HG03565 (cell line): ENCODE results near the gene DNASE2B.

ENCODE experiments used
- ATAC-seq: cut with Tn5 transposase; IDR thresholded peaks from one replicate; pipeline ENCODE4 v1.9.1; 2021; ENCODE audit warnings: mild to moderate bottlenecking, moderate library complexity; ENCODE audit not compliant: unreplicated experiment

The DNASE2B gene, protein sequence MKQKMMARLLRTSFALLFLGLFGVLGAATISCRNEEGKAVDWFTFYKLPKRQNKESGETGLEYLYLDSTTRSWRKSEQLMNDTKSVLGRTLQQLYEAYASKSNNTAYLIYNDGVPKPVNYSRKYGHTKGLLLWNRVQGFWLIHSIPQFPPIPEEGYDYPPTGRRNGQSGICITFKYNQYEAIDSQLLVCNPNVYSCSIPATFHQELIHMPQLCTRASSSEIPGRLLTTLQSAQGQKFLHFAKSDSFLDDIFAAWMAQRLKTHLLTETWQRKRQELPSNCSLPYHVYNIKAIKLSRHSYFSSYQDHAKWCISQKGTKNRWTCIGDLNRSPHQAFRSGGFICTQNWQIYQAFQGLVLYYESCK

DNA sequence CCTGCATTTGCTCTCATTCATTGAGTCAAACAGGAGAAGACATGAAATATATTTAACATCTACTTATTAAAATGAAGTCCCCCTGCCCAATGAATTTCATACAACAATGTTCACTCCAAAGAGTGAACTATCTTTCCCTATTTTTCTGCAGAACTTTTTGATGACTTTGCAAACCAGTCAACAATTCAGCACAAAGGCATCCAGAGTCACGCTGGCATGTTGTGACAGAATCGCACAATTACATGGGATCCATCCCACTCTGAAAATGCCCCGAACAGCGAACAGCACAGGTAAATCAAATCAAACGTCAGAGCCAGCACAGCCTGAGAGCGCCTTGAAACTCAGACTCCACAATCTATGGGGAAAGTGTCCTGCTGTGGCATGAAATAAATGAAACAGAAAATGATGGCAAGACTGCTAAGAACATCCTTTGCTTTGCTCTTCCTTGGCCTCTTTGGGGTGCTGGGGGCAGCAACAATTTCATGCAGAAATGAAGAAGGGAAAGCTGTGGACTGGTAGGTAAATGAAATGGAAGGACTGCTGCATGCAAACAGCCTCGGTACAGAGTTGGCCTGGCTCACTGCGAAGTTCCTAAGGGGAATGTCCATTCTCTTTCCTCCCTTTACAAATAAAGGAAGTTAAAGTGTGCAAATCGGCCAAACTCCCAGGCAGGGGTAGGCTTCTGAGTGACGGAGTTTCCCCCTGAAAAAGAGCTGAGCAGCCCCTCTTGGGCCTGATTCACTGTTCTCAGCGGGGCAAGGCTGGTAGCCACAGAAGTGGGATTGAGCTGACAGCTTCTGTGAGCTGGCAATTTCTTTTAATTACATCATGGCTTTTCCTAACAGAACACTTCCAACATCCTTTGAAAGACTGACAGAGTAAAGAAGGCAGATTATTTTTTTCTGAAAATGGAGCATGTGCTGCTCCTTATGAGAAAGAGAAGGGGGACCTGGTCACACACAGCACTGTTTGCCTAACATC lies at the start of gene DNASE2B:
DNASE2B (plus strand) TSS at position 310 of the 981 bp plus-strand sequence; CDS start at position 391, 81 bp downstream.
- no peak for ATAC-seq

DNA sequence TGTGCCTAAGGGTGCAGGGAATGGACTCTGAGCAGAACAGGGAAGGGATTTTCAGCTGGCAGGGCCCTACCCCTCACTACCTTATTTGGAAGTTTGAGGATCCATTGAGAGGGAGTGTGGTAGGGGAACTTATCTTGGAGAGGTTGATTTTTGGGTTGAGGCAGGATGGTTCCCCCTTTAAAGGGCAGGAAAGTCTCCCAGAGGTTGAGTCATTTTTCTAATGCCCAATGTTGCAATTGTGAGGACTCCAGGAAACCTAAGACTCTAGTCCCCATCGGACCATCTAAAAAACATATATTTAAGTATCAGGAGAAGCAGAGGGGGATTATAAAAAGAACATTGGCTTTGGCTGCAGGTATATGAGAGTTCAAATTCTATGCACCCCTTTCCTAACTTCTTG lies 49.5 kb upstream of the DNASE2B start:
- no peak for ATAC-seq

DNA sequence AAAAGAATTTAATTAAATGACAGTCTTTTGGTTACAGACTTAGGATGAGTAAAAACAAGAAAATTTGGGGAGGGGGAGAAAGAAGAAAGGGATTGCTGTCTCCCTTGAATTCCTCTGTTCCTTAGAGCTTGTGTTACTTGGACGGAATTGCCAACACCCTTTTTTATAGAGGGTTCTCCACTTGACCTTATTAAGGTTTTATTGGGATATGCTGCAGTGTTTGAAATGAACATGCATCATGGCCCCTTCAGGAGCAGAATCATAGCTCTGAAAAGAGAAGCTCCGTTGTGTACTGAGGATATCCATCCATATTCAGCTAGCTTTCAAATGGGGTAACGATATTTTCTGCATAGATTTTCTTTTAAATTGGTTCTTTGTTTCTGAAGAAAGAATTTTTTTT lies 48.2 kb upstream of the DNASE2B start:
- ATAC-seq = no peak

DNA sequence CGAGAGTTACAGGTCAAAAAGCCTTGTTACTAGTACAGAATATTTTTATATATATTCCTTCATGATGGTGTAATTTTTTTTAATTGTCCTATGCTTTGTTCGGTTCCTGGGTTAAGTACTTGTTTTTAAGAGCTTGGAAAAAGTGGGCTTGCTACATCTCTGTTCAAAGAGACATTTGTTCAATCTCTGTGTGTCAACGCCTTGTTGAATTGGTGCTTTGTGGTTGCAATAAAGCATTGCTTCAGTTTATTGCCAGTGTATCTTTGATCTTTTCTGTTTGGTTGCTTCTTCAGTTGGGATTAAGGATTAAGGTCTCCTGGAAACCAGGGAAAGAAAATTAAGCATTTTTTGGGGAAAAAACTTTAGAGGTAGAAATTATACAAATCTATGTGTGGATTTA lies 47.7 kb upstream of the DNASE2B start:
- no peak for ATAC-seq

DNA sequence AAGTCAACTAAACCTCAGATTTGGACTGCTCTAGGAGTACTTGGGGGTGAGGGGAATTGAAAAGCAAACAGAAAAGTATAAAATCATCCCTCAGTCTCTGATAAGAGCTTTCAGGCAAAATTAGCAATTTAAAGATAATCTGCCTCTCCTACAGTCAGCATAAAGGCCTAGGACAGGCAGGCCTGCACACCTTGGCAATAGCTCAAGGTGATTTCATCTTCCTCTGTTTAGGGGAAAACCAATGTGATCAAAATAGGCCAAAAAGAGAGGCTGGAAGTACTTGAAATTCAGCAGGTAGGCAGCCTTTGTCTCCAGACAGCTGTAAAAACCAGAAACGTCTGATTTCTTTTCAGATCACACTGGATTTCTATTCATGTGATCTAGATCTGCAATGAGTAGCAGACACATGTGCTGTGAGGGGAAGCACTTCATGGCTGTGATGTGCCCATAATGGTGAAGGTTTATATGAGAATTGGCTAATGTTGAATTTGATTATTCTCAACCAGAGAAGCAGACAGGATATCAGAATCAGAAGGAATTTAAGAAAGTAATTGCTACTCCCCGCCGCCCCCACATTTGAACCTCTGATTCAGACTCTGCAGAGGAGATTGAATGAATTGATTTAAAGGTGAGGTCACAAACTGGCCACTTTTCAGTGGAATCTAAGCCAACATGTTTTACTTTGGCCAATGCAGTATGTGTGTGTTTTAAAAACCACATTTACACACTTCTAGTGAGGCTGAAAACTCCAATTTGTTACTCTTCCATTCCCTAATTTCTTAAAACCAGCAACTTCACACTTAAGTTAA lies 45.8 kb upstream of the DNASE2B start:
- no peak for ATAC-seq

DNA sequence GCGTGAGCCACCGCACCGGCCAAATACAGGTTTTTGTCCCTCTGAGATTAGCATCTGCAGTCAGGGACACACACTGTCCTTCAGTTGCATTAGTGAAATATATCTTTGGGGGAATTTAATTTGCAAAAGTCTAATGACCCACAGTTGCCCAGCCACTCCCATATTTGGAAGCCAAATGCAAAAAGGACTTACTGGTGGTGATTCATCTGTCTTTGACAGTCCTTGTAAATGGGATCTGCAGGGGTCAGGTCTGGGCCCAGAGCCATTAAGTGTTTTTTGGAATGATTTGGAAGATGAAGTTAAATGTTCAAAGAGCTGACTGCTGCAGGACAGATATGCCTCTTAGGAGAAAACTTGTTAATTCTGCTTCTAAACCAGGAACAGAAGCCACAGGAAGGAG lies 44.6 kb upstream of the DNASE2B start:
- no peak for ATAC-seq

DNA sequence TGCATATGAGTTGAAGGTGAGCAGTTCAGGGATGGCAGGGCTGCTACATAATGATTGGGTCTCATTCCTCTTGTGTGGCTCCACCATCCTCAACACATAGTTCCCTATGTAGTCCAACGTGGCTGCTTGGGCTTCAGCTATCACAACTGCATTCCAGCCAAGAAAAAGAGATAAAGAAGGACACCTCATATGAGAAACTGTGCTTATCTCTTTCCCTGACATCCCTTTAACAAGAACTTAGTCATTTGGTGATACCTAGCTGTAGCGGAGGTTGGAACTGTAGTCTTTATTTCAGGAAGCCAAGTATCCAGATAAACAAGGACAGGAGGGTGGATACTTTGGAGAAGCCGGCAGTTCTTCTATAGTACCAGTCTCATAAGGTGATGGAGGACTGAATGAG lies 42.7 kb upstream of the DNASE2B start:
- ATAC-seq = no peak

DNA sequence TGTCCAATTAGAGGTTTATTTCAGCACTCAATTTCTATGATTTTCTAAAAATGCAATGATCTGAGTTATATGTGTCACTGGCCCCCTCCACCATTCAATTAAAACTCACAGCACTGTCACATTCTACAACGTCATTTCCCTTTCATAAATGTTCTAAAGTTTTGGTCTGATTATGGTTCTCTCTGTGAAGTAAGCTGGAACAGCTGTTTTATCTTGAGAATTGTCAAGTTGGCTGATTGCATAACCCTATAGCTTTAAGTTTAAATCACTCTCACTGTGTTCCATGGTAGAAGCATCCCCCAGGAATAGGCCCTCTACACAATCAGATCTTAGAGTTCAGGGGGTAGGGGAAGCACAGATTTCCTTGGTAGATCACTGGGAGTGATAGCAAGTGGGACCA lies 41.4 kb upstream of the DNASE2B start:
- no peak for ATAC-seq

DNA sequence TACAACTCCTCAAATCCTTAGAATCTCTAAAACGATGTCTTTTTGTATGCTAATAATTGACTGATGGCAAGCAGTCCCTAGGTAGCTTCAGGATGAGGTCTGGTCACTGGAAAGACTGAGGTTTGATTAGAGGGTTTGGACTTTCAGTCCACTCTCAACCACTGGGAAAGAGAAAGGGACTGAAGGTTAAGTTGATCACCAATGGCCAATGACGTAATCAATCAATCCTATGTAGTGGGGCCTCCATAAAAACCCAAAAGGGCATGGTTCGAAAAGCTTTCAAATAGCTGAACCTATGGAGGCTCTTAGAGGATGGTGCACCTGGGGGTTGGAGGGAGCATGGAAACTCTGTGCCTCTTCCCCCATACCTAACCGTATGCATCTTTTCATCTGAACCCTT lies 39.6 kb upstream of the DNASE2B start:
- no peak for ATAC-seq

DNA sequence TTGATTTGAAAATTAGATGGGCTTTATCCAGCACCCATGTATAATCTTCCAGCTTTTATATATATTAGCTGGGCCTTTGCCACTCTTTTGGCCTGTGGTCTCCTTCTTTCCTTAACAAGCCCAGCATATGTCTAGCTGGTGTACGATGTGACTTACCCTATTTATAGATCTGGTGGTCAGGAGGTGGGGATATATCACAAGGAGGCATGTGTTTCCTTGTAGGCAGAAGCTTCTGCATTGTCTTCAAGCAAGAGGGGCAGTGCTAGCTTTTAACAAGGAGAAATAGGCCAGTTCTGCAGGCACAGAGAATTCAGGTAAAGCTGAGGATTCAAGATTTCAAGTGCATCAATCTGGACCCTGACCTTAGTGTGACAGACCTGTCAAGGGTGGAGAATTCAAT lies 38.0 kb upstream of the DNASE2B start:
- no peak for ATAC-seq

DNA sequence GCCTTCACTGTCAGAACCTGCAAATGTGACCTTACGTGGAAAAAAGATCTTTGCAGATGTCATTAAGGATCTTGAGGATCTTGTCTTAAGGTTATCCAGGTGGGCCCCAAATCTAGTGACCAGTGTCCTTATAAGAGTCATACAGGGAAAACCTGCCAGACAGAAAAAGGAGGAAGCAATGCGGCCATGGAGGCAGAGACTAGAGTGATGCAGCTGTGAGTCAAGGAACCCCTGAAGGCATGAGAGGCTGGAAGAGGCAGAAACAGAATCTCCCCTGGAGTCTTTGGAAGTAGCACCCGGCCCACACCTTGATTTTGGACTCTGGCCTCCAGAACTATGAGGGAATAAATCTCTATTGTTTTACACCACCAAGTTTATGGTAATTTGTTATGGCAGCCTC lies 36.5 kb upstream of the DNASE2B start:
- ATAC-seq = no peak

DNA sequence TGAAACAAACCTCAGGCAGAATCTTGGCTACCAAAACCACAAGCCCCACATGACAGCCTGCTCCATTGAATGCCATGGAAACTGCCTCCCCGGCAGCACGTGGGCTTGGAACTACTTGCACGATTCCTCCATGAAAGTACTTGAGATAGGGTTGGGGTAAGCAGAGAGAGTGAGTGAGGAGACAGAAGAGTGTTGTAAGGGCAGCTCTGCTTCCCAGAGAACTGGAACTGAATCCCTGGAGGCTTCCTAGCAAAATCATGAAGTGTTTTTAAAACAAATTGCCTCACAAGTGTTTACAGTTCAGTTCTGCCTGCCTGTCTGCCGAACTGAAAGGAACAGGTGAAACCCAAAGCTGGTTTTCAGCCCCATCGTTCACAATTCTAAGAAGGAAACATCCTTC lies 35.3 kb upstream of the DNASE2B start:
- ATAC-seq = no peak

DNA sequence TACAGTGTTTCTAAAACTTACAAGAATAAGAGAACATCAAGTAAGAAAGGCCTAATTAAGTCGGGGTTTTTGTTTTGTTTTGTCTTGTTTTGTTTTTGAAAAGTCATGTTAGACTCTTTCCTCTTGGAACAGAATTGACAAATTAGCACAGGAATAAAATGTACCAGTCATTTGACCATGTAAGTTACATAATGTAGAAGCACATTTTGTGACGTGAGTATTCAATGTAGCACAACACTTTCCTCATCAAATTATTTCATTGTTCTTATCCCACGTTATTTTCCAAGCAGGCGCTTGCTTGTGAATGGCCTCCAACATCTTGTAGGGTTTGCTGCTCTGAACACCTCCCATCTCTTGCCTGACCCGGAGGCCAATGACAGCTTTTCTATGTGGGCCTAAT lies 34.7 kb upstream of the DNASE2B start:
- ATAC-seq = no peak

DNA sequence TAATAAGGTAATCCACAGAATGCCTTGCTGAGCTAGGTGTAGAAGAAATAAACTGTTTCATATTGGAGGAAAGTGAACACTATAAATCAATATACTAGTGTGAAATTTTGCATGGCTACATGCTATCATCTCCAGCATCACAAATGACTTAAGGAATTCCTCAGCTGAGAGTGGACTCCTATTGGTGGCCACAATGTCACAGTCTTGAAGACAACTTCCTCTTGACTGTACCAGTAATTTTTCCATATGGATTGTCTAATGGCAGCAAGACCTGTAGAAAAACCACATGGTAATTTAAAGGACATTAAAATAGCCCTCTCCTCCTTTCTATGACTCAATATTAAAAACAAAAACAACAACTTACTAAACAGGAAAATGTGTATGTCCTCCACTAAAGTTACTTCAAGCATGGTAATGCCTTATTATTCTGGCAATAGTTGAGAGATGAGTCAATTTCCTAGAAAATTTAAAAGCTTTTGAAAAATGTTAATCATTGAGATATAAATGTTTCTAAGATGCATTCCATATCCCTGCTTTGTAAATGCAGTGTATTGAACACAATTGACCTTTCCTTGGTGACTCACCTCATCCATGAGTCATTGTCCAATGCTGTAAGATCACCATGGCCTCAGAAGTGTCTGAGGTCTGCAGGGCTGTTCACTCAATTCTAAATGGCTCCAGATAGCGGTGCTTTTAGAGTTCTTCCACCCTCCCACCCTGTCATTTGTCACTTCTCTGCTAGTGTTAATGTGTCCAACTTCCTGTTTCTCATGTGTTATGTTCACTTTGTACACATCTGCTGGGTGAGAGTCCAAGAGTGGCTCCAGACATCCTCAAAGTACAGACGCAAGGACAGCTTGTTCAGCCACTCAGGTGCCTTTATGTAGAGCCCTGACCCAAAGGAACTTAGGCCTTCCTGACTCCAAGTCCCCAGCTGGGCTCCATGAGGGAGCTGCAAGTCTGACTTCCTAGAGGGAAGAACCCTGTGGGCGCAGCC lies 32.8 kb upstream of the DNASE2B start:
- ATAC-seq = no peak

DNA sequence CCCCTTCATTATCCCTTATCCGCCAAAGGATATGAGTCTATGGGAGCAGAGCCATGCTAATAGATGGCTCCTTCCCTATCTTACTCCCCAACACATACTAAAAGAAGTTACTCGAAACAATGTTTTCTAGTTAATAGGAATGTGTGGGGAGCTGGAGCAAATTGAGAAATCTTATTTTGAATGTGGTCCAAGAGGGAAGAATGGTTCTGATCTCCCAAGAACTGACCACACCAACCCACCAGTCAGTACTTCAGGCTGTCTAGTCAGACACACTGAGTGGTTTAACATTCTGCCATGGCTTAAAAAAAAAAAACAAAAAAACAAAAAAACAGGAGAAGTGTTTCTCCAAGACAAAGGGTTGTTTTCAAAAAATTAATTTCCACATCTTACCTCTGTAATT lies 31.5 kb upstream of the DNASE2B start:
- ATAC-seq = no peak

DNA sequence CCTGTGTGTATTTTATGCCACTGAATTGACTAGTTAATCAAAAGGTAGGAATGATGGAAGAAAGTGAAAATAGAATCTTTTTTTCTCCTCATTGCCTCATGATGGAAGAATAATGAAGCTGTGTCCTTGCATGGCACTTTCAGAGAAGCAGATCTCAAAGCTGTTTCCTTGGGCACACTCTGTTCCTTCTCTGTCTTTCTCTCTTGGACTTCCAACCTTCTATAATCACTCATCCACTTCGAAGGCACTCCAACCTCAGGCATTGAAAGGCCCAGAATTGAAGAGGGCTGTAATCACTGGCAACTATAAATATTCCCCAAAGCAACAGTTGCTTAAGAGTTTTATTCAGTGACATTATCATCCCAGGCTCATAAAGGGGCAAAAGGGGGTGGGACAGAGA lies 31.1 kb upstream of the DNASE2B start:
- ATAC-seq = no peak

DNA sequence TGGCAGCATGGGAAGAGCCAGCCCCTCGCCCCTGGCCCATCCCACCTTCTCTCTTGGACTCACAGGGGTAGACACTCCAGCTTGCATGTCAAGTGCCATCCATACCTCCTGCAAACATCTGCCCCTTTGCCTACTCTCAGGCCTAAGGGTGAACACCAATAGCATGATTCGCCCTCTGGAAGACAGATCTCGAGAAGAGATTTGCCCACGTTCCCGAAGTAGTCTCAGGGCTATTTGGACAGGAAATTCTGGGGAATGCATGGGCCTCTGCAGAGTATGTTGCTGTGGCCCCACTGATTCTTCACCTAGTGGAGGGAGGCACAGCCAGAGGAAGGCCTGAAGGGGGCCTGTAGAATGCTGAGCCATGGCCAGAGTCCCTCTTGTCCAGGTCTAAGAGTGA lies 29.8 kb upstream of the DNASE2B start:
- no peak for ATAC-seq

DNA sequence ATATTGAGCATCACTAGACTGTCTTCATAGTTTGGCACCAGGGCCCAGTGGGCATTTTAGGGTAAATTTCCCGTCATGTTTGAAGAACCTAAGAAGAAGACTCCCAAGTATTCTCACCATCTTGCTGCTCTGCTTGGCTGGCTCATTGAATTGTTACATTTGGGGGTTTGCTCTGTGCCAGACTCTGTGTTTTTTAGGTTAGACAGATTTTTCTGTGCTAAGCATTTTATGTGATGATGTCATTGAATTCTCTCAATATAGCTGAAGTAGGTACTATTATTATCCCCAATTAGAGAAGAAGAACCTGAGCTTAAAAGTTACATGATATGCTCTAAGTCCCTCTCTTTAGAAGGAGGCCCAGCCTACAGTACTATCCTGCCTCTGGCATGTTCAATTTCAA lies 28.0 kb upstream of the DNASE2B start:
- no peak for ATAC-seq

DNA sequence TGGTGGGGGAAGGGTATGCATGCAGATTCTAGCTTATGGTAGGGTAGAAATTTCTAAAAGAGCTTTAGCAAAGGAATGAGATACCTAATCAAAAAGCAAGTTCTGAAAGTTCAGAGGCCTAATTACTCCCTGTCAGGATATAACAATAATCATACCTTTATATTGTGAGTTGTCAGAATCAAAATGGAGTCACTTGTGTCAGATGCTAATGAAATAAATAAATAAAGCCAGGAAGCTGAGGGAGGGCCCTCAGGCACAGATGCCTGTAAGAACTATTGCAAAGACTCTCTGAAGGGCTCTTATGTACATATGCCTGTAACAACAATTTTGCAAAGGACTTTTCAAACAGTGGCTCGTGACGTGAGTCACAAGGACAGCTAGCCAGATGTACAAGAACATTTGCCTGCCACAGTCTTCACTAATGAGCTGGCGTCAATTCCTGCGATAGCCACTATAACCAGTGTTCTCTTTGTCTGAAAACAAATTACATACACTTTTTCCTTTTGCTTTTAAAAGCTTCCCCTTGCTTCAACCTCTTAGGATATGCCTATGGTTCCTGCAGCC lies 27.4 kb upstream of the DNASE2B start:
- ATAC-seq = no peak
